Endothelial cell of umbilical vein (primary cell): ENCODE measurements around the gene SPARC. TPM values are rescaled to one million over a fixed set of nuclear protein-coding genes. Genes with fewer than 3 reads are reported as not detected.

Experiments
- BruUV-seq: library from RNA; stranded (reverse); fragments of 400-500 nt; replicated peaks from 2 replicates; lab custom pipeline; 2021; lab: Mats Ljungman, UMichigan
- CTCF ChIA-PET: fragments of 300-600, 350-600 bp; sonication (Branson Sonifier 250); formaldehyde crosslinking; loops from one replicate; lab custom pipeline; 2021; ENCODE audit warnings: antibody characterized with exemption, inconsistent platforms; lab: Charles Lee
- POLR2A ChIA-PET: fragments of 300-600, 350-600 bp; sonication (Branson Sonifier 250); formaldehyde crosslinking; loops from one replicate; lab custom pipeline; 2021; ENCODE audit warnings: antibody characterized with exemption, inconsistent platforms; lab: Charles Lee
- DNase-seq: peaks from one replicate; pipeline ENCODE4 v3.0.0-alpha.2; 2011; ENCODE audit warnings: low read depth, low spot score
- FAIRE-seq: peaks from 2 replicates; lab custom pipeline; 2011; peaks lifted over from hg19 to GRCh38; lab: Jason Lieb, UNC
- H2AFZ ChIP-seq: 2 replicates; pipeline ENCODE4 v1.6.0; 2012; ENCODE audit warnings: low read depth, low read length, control low read depth, inconsistent platforms
- H3K27ac ChIP-seq: 2 replicates; pipeline ENCODE4 v1.5.1; 2011; ENCODE audit warnings: low read depth, mild to moderate bottlenecking, control low read depth, low read length, moderate library complexity; ENCODE audit not compliant: insufficient read depth
- H3K27me3 ChIP-seq, 2 experiments: 2 replicates each; pipeline versions ENCODE4 v1.6.0 to v1.6.1; 2011; ENCODE audit warnings: low read length in 2 of 2, mixed read lengths in 1 of 2; ENCODE audit not compliant: control insufficient read depth in 2 of 2, insufficient read depth in 2 of 2
- H3K36me3 ChIP-seq, 2 experiments: 2 replicates in 1 of 2; 3 replicates in 1 of 2; pipeline ENCODE4 v1.5.1; 2011; ENCODE audit warnings: low read length in 2 of 2, mild to moderate bottlenecking in 1 of 2, moderate library complexity in 1 of 2; ENCODE audit not compliant: control insufficient read depth in 2 of 2, insufficient read depth in 2 of 2; ENCODE audit errors: extremely low read depth in 1 of 2
- H3K4me1 ChIP-seq: 3 replicates; pipeline ENCODE4 v1.5.1; 2011; ENCODE audit warnings: mild to moderate bottlenecking, low read length; ENCODE audit not compliant: control insufficient read depth, insufficient read depth; ENCODE audit errors: extremely low read depth
- H3K4me2 ChIP-seq: 2 replicates; pipeline ENCODE4 v1.6.1; 2011; ENCODE audit warnings: low read length, control low read depth, mixed read lengths; ENCODE audit not compliant: insufficient read depth
- H3K4me3 ChIP-seq, 3 experiments: fragments of 200-600 bp in 1 of 3; sonication (generic), shearing (Covaris generic) in 1 of 3; replicated peaks in 1 of 3; 2 replicates each; pipeline ENCODE4 v1.5.1; 2011 to 2016; ENCODE audit warnings: control low read depth in 3 of 3, low read length in 3 of 3, mild to moderate bottlenecking in 2 of 3, inconsistent platforms in 1 of 3, low read depth in 1 of 3, moderate library complexity in 1 of 3; ENCODE audit not compliant: insufficient read depth in 1 of 3
- H3K79me2 ChIP-seq: 2 replicates; pipeline ENCODE4 v1.6.0; 2012; ENCODE audit warnings: low read length, inconsistent platforms; ENCODE audit not compliant: control insufficient read depth, insufficient read depth
- H3K9ac ChIP-seq: replicated peaks from 2 replicates; pipeline ENCODE3; 2011; ENCODE audit warnings: low read length, control low read depth; ENCODE audit not compliant: insufficient read depth; ENCODE audit errors: extremely low read depth
- H3K9me1 ChIP-seq: replicated peaks from 3 replicates; pipeline ENCODE4 v1.6.0; 2011; ENCODE audit warnings: mild to moderate bottlenecking, low read length; ENCODE audit not compliant: control insufficient read depth, insufficient read depth; ENCODE audit errors: extremely low read depth
- H3K9me3 ChIP-seq: replicated peaks from 2 replicates; pipeline ENCODE4 v1.5.1; 2012; ENCODE audit warnings: low read length, inconsistent platforms; ENCODE audit not compliant: control insufficient read depth, insufficient read depth
- H4K20me1 ChIP-seq: replicated peaks from 2 replicates; pipeline ENCODE3; 2011; ENCODE audit warnings: mild to moderate bottlenecking, low read length; ENCODE audit not compliant: control insufficient read depth, insufficient read depth; ENCODE audit errors: extremely low read depth
- EZH2 ChIP-seq: IDR thresholded peaks from 2 replicates; pipeline ENCODE4 v1.6.1; 2012; ENCODE audit warnings: borderline replicate concordance, low read depth, mild to moderate bottlenecking, moderate library complexity, low read length, inconsistent platforms; ENCODE audit not compliant: severe bottlenecking
- FOS ChIP-seq: IDR thresholded peaks from 2 replicates; pipeline ENCODE4 v1.6.1; 2011; ENCODE audit warnings: mild to moderate bottlenecking, low read length, moderate library complexity, borderline replicate concordance; ENCODE audit not compliant: insufficient read depth
- GATA2 ChIP-seq: IDR thresholded peaks from 2 replicates; pipeline ENCODE4 v1.7.0; 2011; ENCODE audit warnings: low read depth, mild to moderate bottlenecking, moderate library complexity, mixed read lengths, low read length; ENCODE audit not compliant: insufficient read length, insufficient read depth
- JUN ChIP-seq: IDR thresholded peaks from 2 replicates; pipeline ENCODE4 v1.6.1; 2011; ENCODE audit warnings: borderline replicate concordance, low read depth; ENCODE audit not compliant: insufficient read length, insufficient read depth
- MYC ChIP-seq: IDR thresholded peaks from one replicate; pipeline ENCODE4 v1.6.1; 2011; ENCODE audit warnings: mild to moderate bottlenecking, low read depth, low read length
- POLR2A ChIP-seq: IDR thresholded peaks from 2 replicates; pipeline ENCODE4 v1.6.1; 2012; ENCODE audit warnings: low read depth, mild to moderate bottlenecking, control low read depth, low read length
- POLR2AphosphoS5 ChIP-seq: IDR thresholded peaks from 2 replicates; pipeline ENCODE4 v1.6.1; 2012; ENCODE audit warnings: low read depth, mild to moderate bottlenecking, control low read depth, low read length, moderate library complexity; ENCODE audit not compliant: insufficient read depth
- dilution Hi-C: fragments of 300-500 bp; cut with MboI; formaldehyde crosslinking; loops from one replicate; pipeline ENCODE4 v1.15.0; 2019; ENCODE audit warnings: low sequenced_read_pairs; ENCODE audit not compliant: extremely low pct_ligation_motif_present
- intact Hi-C: fragments of 100-400 bp; cut with micrococcal nuclease; formaldehyde crosslinking; loops from one replicate; pipeline ENCODE4 v1.10.0; 2022
- polyA plus RNA-seq, 4 experiments: library from polyadenylated mRNA; depleted of rRNA in 3 of 4; stranded (reverse) in 3 of 4; unstranded in 1 of 4; fragments of >200 nt; gene quantifications; 2 replicates each; pipeline versions ENCODE4 v1.2.1 to v1.2.3, GENCODE V29; 2011 to 2012; ENCODE audit warnings: missing spikeins in 1 of 4
- total RNA-seq: library from RNA; stranded (reverse); gene quantifications from 2 replicates; pipeline ENCODE4 v1.2.3, GENCODE V29; 2021
- TF ChIP-seq, protein P1 (sequence below): IDR thresholded peaks from 2 replicates; pipeline ENCODE4 v1.6.1; 2011; ENCODE audit not compliant: insufficient read depth, insufficient read length
- TF ChIP-seq, protein P2 (sequence below), 2 donors: IDR thresholded peaks; 1 replicate in 1 of 2; 2 replicates in 1 of 2; pipeline ENCODE4 v1.5.1; 2011; ENCODE audit warnings: low read length in 2 of 2, mild to moderate bottlenecking in 2 of 2, moderate library complexity in 2 of 2, control low read depth in 1 of 2, inconsistent platforms in 1 of 2, low read depth in 1 of 2; ENCODE audit not compliant: insufficient read depth in 1 of 2; ENCODE audit errors: extremely low read depth in 1 of 2

SPARC gene
- total and polyA plus RNA-seq, 2 donors (not counting 3 experiments of a cell fraction or from before 2014, with no cell fraction given), result 2,962 to 3,114 TPM

DNA sequence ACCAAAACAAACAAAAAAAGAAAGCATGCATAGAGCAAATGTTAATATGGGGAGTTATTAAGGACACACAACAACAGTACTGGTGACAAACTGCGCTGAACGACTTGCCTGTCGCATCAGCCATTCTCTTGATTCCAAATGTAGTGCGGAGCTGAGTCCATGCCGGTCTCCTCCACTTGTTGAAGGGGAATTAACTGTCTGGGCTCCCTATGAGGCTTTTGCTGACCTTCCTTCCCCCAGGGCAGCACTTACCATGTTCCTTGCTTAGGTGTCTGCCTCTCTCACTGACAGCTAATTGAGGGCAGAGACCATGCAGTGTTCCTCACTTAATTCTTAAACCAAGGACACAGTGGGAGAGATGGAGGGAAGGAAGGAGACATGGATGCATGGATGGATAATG, 54.8 kb downstream of the SPARC start:
- no peak overlapping the region for H3K4me2 ChIP-seq
- no peak overlapping the region for H3K9ac ChIP-seq
- H3K9me1 ChIP-seq, result no peaks in the 10 kb centered on the region
- H3K27me3 ChIP-seq, result no peaks in the 10 kb centered on the region
- BruUV-seq, result no TSS peak
- CTCF ChIA-PET, result interaction anchor here (1.1 kb wide), 1 partner anchor 20 kb away, joined by 3 read pairs; no protein-coding TSS in a partner anchor
- dilution Hi-C loops (no loop called here), intact Hi-C loops (no loop called here)
- no peaks in the 10 kb centered on the region for H3K79me2 ChIP-seq
- no peak for FAIRE-seq
- POLR2A ChIA-PET, result no interaction called here
- no peak for TF ChIP-seq MYC
- TF ChIP-seq, protein P1, sequence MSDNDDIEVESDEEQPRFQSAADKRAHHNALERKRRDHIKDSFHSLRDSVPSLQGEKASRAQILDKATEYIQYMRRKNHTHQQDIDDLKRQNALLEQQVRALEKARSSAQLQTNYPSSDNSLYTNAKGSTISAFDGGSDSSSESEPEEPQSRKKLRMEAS, result no peak
- no peak for TF ChIP-seq JUN
- no peak for TF ChIP-seq FOS
- no peak for TF ChIP-seq POLR2AphosphoS5
- no peak for TF ChIP-seq POLR2A
- TF ChIP-seq, protein P2, sequence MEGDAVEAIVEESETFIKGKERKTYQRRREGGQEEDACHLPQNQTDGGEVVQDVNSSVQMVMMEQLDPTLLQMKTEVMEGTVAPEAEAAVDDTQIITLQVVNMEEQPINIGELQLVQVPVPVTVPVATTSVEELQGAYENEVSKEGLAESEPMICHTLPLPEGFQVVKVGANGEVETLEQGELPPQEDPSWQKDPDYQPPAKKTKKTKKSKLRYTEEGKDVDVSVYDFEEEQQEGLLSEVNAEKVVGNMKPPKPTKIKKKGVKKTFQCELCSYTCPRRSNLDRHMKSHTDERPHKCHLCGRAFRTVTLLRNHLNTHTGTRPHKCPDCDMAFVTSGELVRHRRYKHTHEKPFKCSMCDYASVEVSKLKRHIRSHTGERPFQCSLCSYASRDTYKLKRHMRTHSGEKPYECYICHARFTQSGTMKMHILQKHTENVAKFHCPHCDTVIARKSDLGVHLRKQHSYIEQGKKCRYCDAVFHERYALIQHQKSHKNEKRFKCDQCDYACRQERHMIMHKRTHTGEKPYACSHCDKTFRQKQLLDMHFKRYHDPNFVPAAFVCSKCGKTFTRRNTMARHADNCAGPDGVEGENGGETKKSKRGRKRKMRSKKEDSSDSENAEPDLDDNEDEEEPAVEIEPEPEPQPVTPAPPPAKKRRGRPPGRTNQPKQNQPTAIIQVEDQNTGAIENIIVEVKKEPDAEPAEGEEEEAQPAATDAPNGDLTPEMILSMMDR (IDR thresholded peaks at IDR 0.05; ENCODE audit: extremely low read depth in 1 of 2, insufficient read depth in 1 of 2, low read depth in 1 of 2, low read length in 2 of 2), result no peak
- TF ChIP-seq EZH2, result no peak
- no peak for TF ChIP-seq GATA2
- no peak for DNase-seq
- no peaks in the 10 kb centered on the region for H4K20me1 ChIP-seq
- H3K4me3 ChIP-seq, result no peak overlapping the region
- H3K36me3 ChIP-seq, result no peaks in the 10 kb centered on the region
- H3K9me3 ChIP-seq, result no peaks in the 10 kb centered on the region
- H3K27ac ChIP-seq, result no peak overlapping the region
- no peaks in the 10 kb centered on the region for H3K4me1 ChIP-seq
- no peak overlapping the region for H2AFZ ChIP-seq
